Measurements from ENCODE around the gene ECT2L.

ECT2L gene

GRCh38 chr6:138803861-138804260, 8.0 kb downstream of the ECT2L start:
- POLR2A ChIA-PET (ENCODE audit: low non-redundant PET), result no interaction called here
- no peak for TF ChIP-seq CTCF (conservative IDR thresholded peaks at IDR 0.05; ENCODE audit: low read depth)
- DNase-seq (ENCODE audit: low spot score), result no peak
- no peak overlapping the region for H3K27ac ChIP-seq
- CTCF ChIA-PET, result no interaction called here

DNA sequence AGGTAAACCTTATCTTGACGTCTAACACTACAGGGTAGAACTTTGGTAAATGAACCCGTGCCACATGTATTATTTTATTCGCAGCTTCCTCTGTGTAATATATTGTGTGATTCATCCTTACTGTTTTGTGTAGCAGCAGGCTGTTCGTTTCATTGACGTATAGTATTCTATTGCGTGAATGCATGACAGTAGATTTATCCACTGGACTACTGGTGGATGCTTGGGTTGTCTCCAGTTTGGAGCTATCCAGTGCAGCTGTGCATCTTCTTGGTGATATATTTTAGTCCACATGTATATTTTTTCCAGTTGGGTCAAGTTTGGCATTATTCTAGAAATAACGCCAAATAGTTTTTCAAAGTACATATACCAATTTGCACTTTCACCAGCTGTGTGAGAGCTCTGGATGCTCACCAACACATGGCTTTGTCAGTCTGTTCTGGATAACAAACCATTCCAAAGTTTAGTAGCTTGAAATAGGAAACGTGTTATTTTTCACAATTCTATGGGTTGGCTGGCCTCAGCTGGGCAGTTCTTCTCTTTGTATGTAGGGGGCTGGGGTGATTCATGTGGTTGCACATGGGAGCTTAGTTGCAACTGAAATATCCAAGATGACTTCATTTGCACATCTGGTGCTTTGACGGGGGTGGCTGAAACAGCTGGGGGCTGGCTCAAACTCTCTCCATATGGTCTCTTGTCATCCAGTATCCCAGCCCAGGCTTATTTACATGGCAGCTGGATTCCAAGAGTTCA, 9.3 kb downstream of the ECT2L start:
- DNase-seq (ENCODE audit: low spot score), result no peak
- no peak for TF ChIP-seq CTCF (conservative IDR thresholded peaks at IDR 0.05; ENCODE audit: low read depth)
- no peak overlapping the region for H3K27ac ChIP-seq
- ChIA-PET CTCF (no interaction called here), POLR2A (ENCODE audit: low non-redundant PET) (no interaction called here)

- ChIA-PET CTCF (no interaction called here), POLR2A (ENCODE audit: low non-redundant PET) (no interaction called here)
- DNase-seq (ENCODE audit: low spot score), result no peak
- H3K27ac ChIP-seq, result no peak overlapping the region
- no peak for TF ChIP-seq CTCF (conservative IDR thresholded peaks at IDR 0.05; ENCODE audit: low read depth)
These were observed 11.0 kb downstream of the ECT2L start for GRCh38 chr6:138806889-138807288.

- ChIA-PET POLR2A (ENCODE audit: low non-redundant PET) (no interaction called here), CTCF (no interaction called here)
- no peak for DNase-seq (ENCODE audit: low spot score)
- no peak overlapping the region for H3K27ac ChIP-seq
- TF ChIP-seq CTCF (conservative IDR thresholded peaks at IDR 0.05; ENCODE audit: low read depth), result no peak
These were observed 13.8 kb downstream of the ECT2L start for GRCh38 chr6:138809677-138810076.

- no peak overlapping the region for H3K27ac ChIP-seq
- ChIA-PET POLR2A (ENCODE audit: low non-redundant PET) (no interaction called here), CTCF (no interaction called here)
- DNase-seq (ENCODE audit: low spot score), result no peak
- TF ChIP-seq CTCF (conservative IDR thresholded peaks at IDR 0.05; ENCODE audit: low read depth), result no peak
These were observed 16.0 kb downstream of the ECT2L start for GRCh38 chr6:138811866-138812265.

DNA sequence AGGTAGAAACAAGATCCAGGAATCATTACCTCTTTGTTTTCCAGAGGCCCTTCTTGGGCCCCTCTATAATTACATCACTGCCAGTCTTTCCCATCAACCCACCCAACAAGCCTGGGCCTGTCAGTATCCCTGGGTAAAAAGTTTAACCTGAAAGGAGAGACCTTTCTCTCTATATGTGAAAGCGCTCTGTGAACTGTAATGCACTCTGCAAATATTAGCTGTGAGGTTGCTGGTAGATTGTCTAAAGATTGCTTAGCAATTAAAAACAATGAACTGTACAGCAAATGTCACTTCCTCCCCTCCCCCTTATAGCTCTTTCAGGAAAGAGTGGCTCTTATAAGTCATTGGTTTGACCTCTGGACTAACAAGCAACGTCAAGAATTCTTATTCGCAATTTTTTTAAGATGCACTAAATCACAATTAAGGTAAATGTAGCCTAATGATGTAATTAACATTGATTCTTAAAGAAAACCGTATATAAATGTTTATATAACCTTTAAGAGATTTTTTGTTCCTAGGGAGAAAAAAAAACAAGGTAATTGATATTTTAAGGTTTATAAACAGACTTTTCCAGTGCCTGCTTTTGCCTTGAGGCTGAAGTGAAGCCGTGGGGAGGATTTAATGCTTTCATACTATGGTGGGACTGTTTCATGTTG, 18.4 kb downstream of the ECT2L start:
- ChIA-PET CTCF (interaction anchor here (1.0 kb wide), 1 partner anchor 550 kb away, joined by 4 read pairs; no protein-coding TSS in a partner anchor), POLR2A (ENCODE audit: low non-redundant PET) (no interaction called here)
- no peak for DNase-seq (ENCODE audit: low spot score)
- no peak for TF ChIP-seq CTCF (conservative IDR thresholded peaks at IDR 0.05; ENCODE audit: low read depth)
- H3K27ac ChIP-seq, result no peak overlapping the region

All from RWPE1 (cell line).